Endometrial microvascular endothelial cells (primary cell): ENCODE data around the gene EN1. TPM values are rescaled to one million over a fixed set of nuclear protein-coding genes. Genes with fewer than 3 reads are reported as not detected.

Experiments used
- in situ Hi-C: cut with HindIII; loops from 2 replicates; pipeline ENCODE4 v1.10.0; 2017; ENCODE audit warnings: low sequenced_read_pairs, low pct_unique_long_range_greater_than_20kb; ENCODE audit errors: inconsistent ontology term
- total RNA-seq: library from RNA; depleted of rRNA; stranded (reverse); fragments of >200 nt; gene quantifications from one replicate; pipeline ENCODE4 v1.2.3, GENCODE V29; 2015; ENCODE audit errors: inconsistent ontology term

The EN1 gene
- not detected for total RNA-seq

DNA sequence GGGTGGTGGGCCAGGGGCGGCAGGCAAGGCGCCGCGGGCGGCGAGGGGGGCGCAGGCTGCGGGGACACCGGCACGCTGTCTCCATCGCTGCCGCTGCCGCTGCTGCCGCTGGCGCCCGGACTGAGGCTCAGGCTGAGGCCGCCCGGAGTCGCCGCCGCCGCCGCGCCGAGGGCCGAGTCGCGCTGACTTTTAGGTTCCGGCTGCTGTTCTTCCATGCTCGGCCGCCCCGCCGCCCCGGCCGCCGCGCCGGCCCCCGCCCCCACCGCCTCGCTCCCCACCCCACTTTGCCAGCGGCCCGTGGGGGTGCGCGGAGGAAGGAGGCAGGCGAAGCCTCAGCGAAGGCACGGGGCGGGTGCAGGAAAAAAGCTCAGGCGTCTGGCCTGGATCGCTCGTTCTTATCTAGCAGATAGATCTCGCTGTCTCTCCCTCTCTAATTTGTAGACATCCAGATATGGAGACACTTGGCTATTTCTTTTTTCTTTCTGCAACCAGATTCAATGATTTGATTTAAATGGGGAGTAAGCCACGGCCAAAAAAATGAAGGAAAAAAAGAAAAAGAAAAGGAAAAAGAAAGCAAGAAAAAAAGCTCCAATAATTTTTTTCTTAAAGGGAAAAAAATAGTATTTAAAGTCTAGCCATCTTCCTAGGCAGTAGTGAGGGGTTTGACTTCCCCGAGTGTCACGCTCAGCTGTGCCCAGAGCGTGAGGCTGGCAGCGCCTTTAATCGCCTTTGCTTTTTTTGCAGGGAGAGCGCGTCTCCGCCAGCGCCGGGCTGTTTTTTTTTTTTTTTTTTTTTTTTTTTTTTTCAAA lies at the start of gene EN1:
TSS of gene EN1 (minus strand) at position 696 of the 809 bp plus-strand sequence. CDS start at position 215, 481 bp downstream.
- in situ Hi-C loops, result no loop called here

DNA sequence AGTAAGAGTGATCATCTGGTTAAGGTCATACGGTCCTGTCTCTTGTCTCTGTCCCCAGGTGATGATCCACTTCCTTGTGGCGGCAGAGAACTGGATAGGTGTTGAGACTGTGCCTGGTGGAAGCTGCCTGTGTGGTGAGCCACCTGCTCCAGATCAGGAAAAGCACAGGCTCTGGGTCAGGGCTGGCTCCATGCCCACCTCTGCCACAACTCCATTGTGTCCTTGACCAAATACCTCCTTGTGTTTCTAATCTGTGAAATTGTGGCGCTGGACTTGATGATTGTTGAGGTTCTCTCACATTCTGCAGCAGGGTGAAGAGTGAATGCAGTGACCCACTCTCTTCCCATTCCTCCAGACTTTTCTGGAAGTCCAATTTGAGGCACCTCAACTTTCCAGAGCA lies 45.7 kb upstream of the EN1 start:
- in situ Hi-C loops, result no loop called here

DNA sequence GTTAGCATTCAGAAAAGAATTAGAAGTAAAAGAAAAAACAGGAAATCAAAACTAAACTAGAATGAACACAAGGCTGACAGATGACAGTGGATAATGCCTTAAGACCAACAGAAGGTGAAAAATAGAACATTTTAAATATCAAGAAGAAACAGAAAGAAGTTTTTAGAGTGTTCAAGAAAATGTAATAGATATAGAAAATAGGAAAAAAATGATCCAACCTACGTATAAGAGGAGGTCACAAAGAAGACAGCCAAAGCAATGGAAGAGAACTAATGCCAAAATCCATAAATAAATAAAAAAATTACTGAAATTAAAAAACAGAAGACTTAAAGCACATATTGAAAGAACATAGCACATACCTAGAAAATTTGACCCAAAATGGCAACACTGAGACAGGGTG lies 42.5 kb upstream of the EN1 start:
- in situ Hi-C loops, result no loop called here

DNA sequence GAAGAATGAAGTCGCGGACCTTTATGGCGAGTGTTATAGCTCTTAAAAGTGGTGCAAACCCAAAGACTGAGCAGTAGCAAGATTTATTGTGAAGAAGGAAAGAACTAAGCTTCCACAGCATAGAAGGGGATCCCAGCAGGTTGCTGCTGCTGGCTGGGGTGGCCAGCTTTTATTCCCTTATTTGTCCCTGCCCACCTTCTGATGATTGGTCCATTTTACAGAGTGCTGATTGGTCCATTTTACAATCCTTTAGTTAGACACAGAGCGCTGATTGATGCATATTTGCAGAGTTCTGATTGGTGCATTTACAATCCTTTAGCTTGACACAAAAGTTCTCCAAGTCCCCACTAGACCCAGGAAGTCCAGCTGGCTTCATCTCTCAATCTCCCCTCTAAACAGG lies 36.3 kb upstream of the EN1 start:
- in situ Hi-C loops, result no loop called here

DNA sequence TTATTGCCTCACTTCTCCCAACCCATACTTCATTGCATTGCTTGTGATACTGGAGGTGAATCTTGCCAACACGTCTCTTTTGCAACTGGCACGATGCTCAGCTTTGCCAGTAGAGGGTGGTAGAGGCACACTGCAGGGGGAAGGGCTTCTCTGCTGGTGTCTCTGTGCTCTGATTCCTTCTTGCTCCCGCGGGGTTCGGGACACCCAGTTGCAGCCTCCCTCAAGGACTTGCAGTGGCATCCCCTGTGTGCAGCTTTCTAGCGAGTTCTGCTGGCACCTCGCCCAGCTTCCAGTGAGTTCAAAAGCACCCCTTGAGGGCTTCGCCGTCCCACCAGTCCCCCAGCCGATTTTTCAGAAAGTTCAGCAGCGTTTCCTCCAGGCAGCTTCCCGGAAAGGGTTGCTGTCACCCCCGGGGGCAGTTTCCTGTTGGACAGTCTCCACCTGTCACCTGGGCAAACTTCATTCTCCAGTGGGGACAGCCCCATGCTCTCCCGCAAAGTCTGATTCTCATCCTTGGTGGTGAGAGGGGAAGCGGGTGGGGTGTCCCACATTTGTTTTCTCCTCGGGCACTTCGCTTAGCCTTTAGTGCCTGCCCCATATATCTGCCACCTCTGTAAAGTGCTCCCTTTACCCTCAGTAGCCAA lies 35.4 kb upstream of the EN1 start:
- in situ Hi-C loops, result no loop called here

DNA sequence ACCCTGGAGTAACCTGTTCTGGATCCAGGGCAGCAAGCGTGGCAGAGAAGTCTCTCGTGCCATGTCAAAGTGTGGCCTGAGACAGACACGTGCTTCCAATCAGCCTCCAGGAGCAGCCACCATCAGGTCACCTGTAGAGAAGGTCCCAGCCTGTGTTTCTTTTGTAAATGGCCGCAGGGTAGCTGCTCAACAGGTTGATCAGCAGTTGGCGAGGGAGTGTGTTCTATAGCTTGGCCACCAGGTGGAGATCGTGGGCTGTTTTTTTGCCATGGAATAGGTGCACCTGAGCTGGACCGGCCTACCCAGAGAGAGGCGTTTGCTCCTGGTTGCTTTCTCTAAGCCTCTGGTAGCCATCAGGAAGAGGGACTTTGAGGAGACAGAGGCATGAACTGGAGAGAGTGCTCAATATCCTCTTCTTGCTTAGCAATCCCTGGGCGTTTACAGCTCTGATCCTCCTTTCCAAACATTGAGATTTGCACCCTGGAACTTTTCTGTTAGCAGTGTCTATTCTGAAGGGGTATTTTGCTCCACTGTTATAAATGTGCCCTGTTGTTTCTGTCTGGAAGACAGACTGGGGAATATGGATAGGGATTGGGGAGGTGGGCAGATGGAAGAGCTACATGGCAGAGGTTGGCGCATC lies 34.2 kb upstream of the EN1 start:
- in situ Hi-C loops, result no loop called here

DNA sequence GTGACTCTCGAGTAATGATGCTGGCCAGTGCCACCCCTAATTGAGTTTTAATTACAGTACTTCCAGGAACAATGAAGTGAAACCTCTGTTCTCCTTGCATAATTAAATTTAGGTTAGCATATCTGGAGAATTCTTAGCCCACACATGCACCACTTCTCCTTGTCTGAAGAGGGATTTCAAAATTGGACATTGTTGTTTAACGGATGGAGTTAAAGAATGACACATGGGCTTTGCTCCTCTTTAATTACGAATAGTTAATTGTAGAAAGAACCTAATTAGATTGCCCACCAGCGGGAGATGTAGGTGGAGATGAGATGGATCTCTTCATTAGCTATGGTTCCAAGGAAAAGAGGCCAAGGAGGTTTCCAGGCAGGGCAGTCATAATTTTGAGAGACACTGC lies 33.1 kb upstream of the EN1 start:
- in situ Hi-C loops, result no loop called here

DNA sequence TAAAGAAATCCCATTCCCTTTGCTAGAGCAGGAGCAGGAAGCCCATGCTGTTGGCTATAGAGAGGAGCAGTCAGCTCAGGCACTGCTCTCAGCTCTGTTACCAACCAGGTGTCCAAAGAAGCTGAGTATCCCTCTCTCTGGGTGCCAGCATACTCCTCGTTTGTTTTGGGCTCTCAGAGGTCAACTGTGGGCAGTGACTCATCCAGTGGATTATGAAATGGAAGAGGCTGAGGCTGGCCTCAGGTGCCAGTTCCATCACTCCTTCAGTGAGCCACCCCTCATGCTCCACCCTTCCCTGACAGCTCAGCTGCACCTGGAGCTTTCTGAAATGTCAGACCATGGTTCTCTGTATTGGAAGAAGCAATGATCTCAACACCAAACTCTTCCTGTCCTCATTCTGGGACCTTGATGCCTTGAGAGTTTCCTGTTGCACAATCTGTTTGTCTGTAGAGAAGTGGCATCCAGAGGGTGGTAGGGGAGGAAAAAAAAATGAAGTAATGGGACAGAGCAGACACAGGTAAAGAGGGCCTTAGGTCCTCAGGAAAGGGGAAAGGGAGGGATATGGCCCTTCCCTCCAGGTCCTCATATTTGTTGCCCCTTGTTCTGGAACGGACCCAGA lies 31.2 kb upstream of the EN1 start:
- in situ Hi-C loops, result no loop called here

DNA sequence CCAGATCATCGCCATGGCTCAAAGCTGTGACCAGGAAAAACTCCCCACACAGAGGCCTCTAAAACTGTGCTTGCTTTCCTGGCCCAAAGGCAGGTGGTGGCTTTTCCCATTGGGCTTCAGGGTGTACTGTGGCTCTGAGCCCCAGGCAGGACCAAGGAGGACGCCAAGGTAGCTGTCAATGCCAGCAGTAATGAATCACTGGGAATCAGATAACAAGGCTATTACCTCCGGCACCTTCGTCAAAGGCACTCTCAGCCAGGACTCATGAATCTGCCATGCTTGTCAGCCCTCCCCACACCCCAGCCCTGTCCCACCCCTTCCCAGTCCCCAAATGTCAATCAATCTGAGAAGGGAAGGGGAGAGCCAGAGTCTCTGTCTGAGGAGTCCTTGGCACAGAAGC lies 27.9 kb upstream of the EN1 start:
- in situ Hi-C loops, result no loop called here

DNA sequence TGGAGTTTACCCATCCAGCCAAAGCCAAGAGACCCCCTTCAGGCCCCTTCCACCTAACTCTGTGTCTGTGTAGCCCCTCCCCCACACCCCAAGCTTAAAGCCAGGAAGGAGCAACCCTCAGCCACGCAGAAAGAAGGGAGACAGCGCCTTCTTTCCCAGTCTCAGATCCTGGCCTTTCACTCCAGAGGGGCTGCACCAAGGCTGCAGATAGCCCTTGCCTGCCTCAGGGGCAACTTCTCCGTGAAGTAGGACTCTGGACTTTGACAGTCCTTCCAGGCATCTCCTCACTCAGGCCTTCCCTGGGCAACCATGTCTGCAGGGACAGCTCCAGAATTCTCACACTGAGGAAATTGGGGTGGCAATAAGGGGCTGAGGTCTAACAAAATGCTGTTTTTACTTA lies 26.9 kb upstream of the EN1 start:
- in situ Hi-C loops, result loop anchor here (25.0 kb wide), 1 partner anchor 637 kb away; no protein-coding TSS in a partner anchor

DNA sequence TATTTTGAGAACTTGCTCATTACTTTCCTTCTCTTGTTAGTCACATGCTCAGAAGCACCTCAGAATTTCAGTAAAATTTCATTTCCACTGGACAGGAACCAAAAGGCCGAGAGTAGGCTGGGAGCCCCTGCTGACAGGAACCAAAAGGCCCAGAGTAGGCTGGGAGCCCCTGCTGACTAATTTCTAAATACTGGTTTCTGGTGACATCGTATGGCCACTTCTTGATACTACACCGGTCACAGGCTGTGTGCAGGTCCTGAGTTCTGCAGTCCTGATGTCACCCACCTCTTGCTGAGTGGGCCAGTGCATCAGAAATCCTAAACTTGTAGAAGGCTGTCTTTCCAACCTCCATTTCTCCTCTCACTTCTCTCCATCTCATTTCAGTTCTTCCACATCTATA lies 17.7 kb upstream of the EN1 start:
- in situ Hi-C loops, result loop anchor here (25.0 kb wide), 1 partner anchor 628 kb away; no protein-coding TSS in a partner anchor

DNA sequence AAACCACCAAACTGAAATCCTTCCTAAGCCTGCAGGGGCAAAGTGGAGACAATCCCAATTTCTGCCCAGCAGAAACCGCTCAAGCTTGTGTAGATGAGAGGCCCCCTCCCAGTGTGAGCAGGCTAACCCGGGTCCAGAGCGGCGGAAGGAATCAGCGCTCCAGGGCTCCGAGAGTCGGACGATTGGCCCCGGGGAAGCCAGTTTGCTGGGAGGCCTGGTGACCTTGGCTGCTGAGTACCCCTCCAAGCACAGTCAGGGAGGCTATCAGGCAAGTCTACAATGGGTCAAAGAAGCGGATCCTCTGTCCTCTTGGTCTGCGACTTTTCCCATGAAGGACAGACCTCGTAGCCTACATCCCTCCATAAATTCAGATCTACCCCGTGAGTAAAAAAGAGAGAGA lies 16.8 kb upstream of the EN1 start:
- in situ Hi-C loops, result loop anchor here (25.0 kb wide), 1 partner anchor 627 kb away; no protein-coding TSS in a partner anchor

DNA sequence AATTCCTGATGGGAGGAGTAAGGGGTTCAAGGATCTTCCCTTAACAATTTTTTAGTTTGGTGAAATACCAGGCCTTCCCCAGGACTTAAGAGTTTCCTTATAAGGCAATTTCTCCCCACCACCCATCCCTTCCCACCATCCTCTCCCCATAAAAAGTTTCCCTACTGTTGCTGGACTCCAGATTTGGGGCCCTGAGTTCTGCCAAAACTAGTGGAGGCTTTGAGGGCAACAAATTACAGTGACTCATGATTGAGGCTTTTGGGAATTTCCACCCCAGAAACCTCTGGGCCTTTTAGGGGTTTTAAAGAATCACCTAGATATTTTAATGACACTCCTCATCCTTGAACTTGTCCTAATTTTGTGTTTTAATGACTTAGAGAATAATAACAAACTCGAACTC lies 14.3 kb upstream of the EN1 start:
- in situ Hi-C loops, result loop anchor here (25.0 kb wide), 1 partner anchor 624 kb away; no protein-coding TSS in a partner anchor

DNA sequence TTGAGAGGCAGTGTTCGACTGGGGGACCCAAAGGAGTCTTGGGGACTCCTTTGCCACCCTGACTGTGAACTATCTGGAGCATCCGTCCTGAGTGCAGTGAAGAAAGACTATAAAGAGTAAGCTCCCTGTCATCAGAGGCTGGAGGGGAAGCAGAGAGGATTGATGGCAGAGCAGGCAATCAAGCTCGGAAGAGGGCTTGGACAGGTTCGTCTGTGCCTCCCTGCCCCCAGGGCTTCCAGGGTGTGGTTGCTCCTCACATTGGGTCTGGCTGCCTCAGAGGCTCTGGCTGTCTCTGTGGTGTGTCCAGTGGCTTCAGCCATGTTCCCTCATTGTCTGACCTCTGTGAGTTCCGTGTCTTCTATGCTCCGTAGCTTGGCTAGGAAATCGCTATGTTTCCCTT lies 13.8 kb upstream of the EN1 start:
- in situ Hi-C loops, result loop anchor here (25.0 kb wide), 1 partner anchor 624 kb away; no protein-coding TSS in a partner anchor

DNA sequence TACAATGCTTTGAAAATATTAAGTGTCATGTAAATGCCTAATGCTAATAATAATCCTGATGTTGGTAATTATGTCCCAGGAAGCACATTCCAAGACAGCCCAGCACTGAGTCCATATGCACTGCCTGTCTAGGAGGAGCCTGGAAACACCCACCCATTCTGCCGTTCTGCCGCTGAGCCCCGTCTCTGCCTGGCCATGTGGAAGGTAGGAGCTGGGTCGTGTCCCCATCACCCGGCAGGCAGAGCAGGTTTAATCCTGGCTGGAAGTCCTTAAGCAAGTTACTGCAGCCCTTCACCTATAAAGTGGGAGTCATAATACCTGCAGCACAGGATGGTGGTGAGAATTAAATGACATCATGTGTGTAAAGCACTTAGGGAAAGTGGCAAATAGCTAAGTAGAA lies 13.1 kb upstream of the EN1 start:
- in situ Hi-C loops, result loop anchor here (25.0 kb wide), 1 partner anchor 623 kb away; no protein-coding TSS in a partner anchor

DNA sequence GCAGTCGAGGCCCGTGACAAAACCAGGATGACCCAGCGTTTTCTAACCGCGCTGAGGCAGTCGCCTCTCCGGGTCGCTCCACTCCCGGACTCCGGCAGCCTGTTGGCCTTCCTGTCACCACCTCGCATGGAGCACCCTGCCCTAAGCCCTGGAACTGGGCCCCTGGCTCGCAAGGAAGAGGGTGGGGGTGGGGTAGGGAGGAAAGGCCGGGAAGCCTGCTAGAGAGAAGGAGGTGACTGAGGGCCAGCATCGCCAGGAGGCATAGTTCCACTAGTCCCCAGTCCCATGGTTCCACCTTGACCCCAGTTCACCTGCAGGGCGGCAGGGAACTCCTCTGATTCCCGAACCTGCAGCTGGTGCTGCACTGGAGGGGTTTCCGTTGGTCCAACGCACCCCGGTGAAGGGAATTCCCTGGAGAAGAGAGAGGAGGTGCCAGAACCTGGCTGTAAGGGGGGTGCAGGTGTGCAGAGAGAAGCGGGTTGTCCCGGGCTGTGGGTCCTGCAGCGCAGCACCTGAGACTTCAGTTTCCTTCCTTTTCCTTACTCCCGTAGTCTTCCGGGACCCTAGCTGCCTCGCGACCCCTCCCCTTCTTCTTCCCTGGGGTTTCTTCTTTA lies 11.8 kb upstream of the EN1 start:
- in situ Hi-C loops, result loop anchor here (25.0 kb wide), 1 partner anchor 622 kb away; no protein-coding TSS in a partner anchor

DNA sequence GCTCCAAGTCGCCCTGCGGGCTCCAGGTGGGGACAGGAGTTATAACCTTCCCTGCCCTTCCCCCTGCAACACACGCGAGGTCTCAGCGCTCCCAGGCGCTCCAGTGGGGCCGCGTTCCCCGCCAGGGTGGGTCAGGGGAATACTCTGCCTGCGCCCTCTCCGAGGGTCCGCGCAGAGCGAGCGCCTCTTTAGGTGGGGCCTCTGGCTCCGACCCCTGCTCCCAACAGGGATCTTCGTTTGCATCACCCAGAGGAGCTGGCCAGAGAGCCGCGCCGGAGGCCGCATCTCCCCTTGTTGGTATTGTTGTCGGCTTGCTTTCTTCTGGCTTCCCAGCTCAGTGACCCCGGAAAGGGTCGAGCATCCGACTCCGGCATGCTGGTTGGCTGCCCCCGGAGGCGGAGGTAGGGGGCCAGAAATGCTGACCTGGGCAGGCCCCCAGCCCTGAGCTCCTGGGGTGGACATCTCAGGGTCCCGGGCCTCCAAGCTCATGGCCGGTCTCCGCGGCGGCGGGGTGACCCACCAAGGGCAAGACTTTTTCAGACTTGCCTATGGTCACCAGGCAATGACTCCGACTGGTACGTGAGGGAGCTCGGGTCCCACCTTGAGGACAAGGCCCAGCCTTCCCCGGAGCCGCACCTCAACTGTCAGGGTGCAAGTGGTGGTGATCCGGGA lies 11.2 kb upstream of the EN1 start:
- in situ Hi-C loops, result loop anchor here (25.0 kb wide), 1 partner anchor 621 kb away; no protein-coding TSS in a partner anchor
